Measurements from ENCODE around the gene NAP1L1.
A peak's percentile ranks its signal among the peaks of the same experiment; 100 is the strongest.

NAP1L1 gene

GRCh38 chr12:76035045-76035444, 49.4 kb downstream of the NAP1L1 start:
- peaks cover 12% of the 10 kb centered on the region for H3K79me2 ChIP-seq (ENCODE audit: control insufficient read depth, insufficient read depth, low read length)
- H3K27ac ChIP-seq (ENCODE audit: low read depth, low read length): no peak overlapping the region
- no peaks in the 10 kb centered on the region for H3K27me3 ChIP-seq (ENCODE audit: insufficient read depth, low read length, poor library complexity)
- H3K79me1 ChIP-seq (ENCODE audit: low read length): peaks cover 4% of the 10 kb centered on the region
- H3K9ac ChIP-seq (ENCODE audit: low read length): no peak overlapping the region
- no peak for DNase-seq
- no peak overlapping the region for H4K8ac ChIP-seq (ENCODE audit: low read depth, low read length)
- H2BK15ac ChIP-seq (replicated peaks; ENCODE audit: low read depth): no peak overlapping the region
- WGBS (ENCODE audit: extremely low coverage, insufficient coverage, low lambda C conversion rate): no CpG with 5 or more reads among the region's 3 CpGs
- no peak overlapping the region for H2AK5ac ChIP-seq (ENCODE audit: low read length)
- H3K4me2 ChIP-seq (ENCODE audit: low read length): no peak overlapping the region
- no peak overlapping the region for H2BK5ac ChIP-seq (ENCODE audit: low read length)
- H3K23ac ChIP-seq (ENCODE audit: low read length): no peak overlapping the region
- no peak overlapping the region for H3K4me3 ChIP-seq (ENCODE audit: low read length)
- H3K18ac ChIP-seq (ENCODE audit: low read length): no peak overlapping the region
- no peaks in the 10 kb centered on the region for H3K36me3 ChIP-seq (ENCODE audit: control insufficient read depth, insufficient read depth, low read length)
- H3K56ac ChIP-seq (ENCODE audit: low read length): no peak overlapping the region
- no peak overlapping the region for H3K4ac ChIP-seq (ENCODE audit: low read depth, low read length)
- H3K4me1 ChIP-seq (ENCODE audit: control insufficient read depth, low read depth, low read length): peaks cover 6% of the 10 kb centered on the region
- H4K5ac ChIP-seq (ENCODE audit: low read length): no peak overlapping the region
- no peak overlapping the region for H2BK120ac ChIP-seq (ENCODE audit: low read depth, low read length)

GRCh38 chr12:76033081-76034011, 51.1 kb downstream of the NAP1L1 start:
- H2BK15ac ChIP-seq (replicated peaks; ENCODE audit: low read depth): no peak overlapping the region
- no peak for DNase-seq
- no peaks in the 10 kb centered on the region for H3K36me3 ChIP-seq (ENCODE audit: control insufficient read depth, insufficient read depth, low read length)
- no peak overlapping the region for H2BK5ac ChIP-seq (ENCODE audit: low read length)
- no peak overlapping the region for H3K4ac ChIP-seq (ENCODE audit: low read depth, low read length)
- H2BK120ac ChIP-seq (ENCODE audit: low read depth, low read length): no peak overlapping the region
- no peak overlapping the region for H3K56ac ChIP-seq (ENCODE audit: low read length)
- H3K79me1 ChIP-seq (ENCODE audit: low read length): peaks cover 4% of the 10 kb centered on the region
- H3K18ac ChIP-seq (ENCODE audit: low read length): no peak overlapping the region
- H3K79me2 ChIP-seq (ENCODE audit: control insufficient read depth, insufficient read depth, low read length): peaks cover 21% of the 10 kb centered on the region
- no CpG with 5 or more reads among the region's 5 CpGs for WGBS (ENCODE audit: extremely low coverage, insufficient coverage, low lambda C conversion rate)
- peaks cover 5% of the 10 kb centered on the region for H3K4me1 ChIP-seq (ENCODE audit: control insufficient read depth, low read depth, low read length)
- H3K9ac ChIP-seq (ENCODE audit: low read length): peak overlapping the region; percentile 93
- H3K23ac ChIP-seq (ENCODE audit: low read length): no peak overlapping the region
- H4K5ac ChIP-seq (ENCODE audit: low read length): no peak overlapping the region
- H3K4me3 ChIP-seq (ENCODE audit: low read length): no peak overlapping the region
- H3K4me2 ChIP-seq (ENCODE audit: low read length): no peak overlapping the region
- no peaks in the 10 kb centered on the region for H3K27me3 ChIP-seq (ENCODE audit: insufficient read depth, low read length, poor library complexity)
- no peak overlapping the region for H4K8ac ChIP-seq (ENCODE audit: low read depth, low read length)
- no peak overlapping the region for H2AK5ac ChIP-seq (ENCODE audit: low read length)
- peak overlapping the region; percentile 99 for H3K27ac ChIP-seq (ENCODE audit: low read depth, low read length)

GRCh38 chr12:76032043-76032981, 52.2 kb downstream of the NAP1L1 start:
- Histone ChIP-seq H4K8ac (ENCODE audit: low read depth, low read length) (no peak overlapping the region), H3K79me1 (ENCODE audit: low read length) (peaks cover 4% of the 10 kb centered on the region), H3K4ac (ENCODE audit: low read depth, low read length) (peak overlapping the region; percentile 83), H3K23ac (ENCODE audit: low read length) (peak overlapping the region; percentile 29), H3K4me3 (ENCODE audit: low read length) (peak overlapping the region; percentile 59), H3K18ac (ENCODE audit: low read length) (peak overlapping the region; percentile 96), H3K36me3 (ENCODE audit: control insufficient read depth, insufficient read depth, low read length) (no peaks in the 10 kb centered on the region), H3K4me1 (ENCODE audit: control insufficient read depth, low read depth, low read length) (no peaks in the 10 kb centered on the region), H3K79me2 (ENCODE audit: control insufficient read depth, insufficient read depth, low read length) (peaks cover 21% of the 10 kb centered on the region), H3K9ac (ENCODE audit: low read length) (peak overlapping the region; percentile 93), H3K27me3 (ENCODE audit: insufficient read depth, low read length, poor library complexity) (no peaks in the 10 kb centered on the region), H2BK120ac (ENCODE audit: low read depth, low read length) (peak overlapping the region; percentile 94), H2AK5ac (ENCODE audit: low read length) (peak overlapping the region; percentile 22), H2BK15ac (replicated peaks; ENCODE audit: low read depth) (no peak overlapping the region), H2BK5ac (ENCODE audit: low read length) (peak overlapping the region; percentile 82), H3K27ac (ENCODE audit: low read depth, low read length) (peak overlapping the region; percentile 99), H4K5ac (ENCODE audit: low read length) (no peak overlapping the region), H3K4me2 (ENCODE audit: low read length) (peak overlapping the region; percentile 97), H3K56ac (ENCODE audit: low read length) (peak overlapping the region; percentile 94)
- WGBS (ENCODE audit: extremely low coverage, insufficient coverage, low lambda C conversion rate): no CpG with 5 or more reads among the region's 58 CpGs
- DNase-seq: peak; percentile 94

- H3K79me2 ChIP-seq (ENCODE audit: control insufficient read depth, insufficient read depth, low read length): peaks cover 21% of the 10 kb centered on the region
- H3K4me1 ChIP-seq (ENCODE audit: control insufficient read depth, low read depth, low read length): no peaks in the 10 kb centered on the region
- DNase-seq: peak; percentile 98
- H2AK5ac ChIP-seq (ENCODE audit: low read length): peak within 1 kb of the TSS; percentile 54
- H2BK15ac ChIP-seq (replicated peaks; ENCODE audit: low read depth): no peak within 1 kb of the TSS
- H3K9ac ChIP-seq (ENCODE audit: low read length): peak within 1 kb of the TSS; percentile 97
- H4K5ac ChIP-seq (ENCODE audit: low read length): no peak within 1 kb of the TSS
- H2BK5ac ChIP-seq (ENCODE audit: low read length): peak within 1 kb of the TSS; percentile 82
- H3K79me1 ChIP-seq (ENCODE audit: low read length): peaks cover 4% of the 10 kb centered on the region
- peak within 1 kb of the TSS; percentile 90 for H3K4me3 ChIP-seq (ENCODE audit: low read length)
- H3K18ac ChIP-seq (ENCODE audit: low read length): peak within 1 kb of the TSS; percentile 96
- H3K36me3 ChIP-seq (ENCODE audit: control insufficient read depth, insufficient read depth, low read length): no peaks in the 10 kb centered on the region
- no CpG with 5 or more reads among the region's 67 CpGs for WGBS (ENCODE audit: extremely low coverage, insufficient coverage, low lambda C conversion rate)
- peak within 1 kb of the TSS; percentile 83 for H3K4ac ChIP-seq (ENCODE audit: low read depth, low read length)
- peak within 1 kb of the TSS; percentile 97 for H3K23ac ChIP-seq (ENCODE audit: low read length)
- H3K4me2 ChIP-seq (ENCODE audit: low read length): peak within 1 kb of the TSS; percentile 97
- H3K27me3 ChIP-seq (ENCODE audit: insufficient read depth, low read length, poor library complexity): no peaks in the 10 kb centered on the region
- H4K8ac ChIP-seq (ENCODE audit: low read depth, low read length): no peak within 1 kb of the TSS
- H3K56ac ChIP-seq (ENCODE audit: low read length): peak within 1 kb of the TSS; percentile 99
- H2BK120ac ChIP-seq (ENCODE audit: low read depth, low read length): peak within 1 kb of the TSS; percentile 94
- peak within 1 kb of the TSS; percentile 99 for H3K27ac ChIP-seq (ENCODE audit: low read depth, low read length)
Observed at GRCh38 chr12:76031414-76032042, 53.0 kb downstream of the NAP1L1 start, which contains the start of gene PHLDA1. PHLDA1 (minus strand) TSS chr12:76031776.

GRCh38 chr12:76031081-76031413, 53.4 kb downstream of the NAP1L1 start:
- H3K4me2 ChIP-seq (ENCODE audit: low read length): peak overlapping the region; percentile 82
- H3K79me2 ChIP-seq (ENCODE audit: control insufficient read depth, insufficient read depth, low read length): peaks cover 21% of the 10 kb centered on the region
- H3K56ac ChIP-seq (ENCODE audit: low read length): peak overlapping the region; percentile 99
- no peak overlapping the region for H2BK15ac ChIP-seq (replicated peaks; ENCODE audit: low read depth)
- H2BK120ac ChIP-seq (ENCODE audit: low read depth, low read length): no peak overlapping the region
- peak overlapping the region; percentile 97 for H3K23ac ChIP-seq (ENCODE audit: low read length)
- H2AK5ac ChIP-seq (ENCODE audit: low read length): no peak overlapping the region
- no peak overlapping the region for H4K5ac ChIP-seq (ENCODE audit: low read length)
- H3K27me3 ChIP-seq (ENCODE audit: insufficient read depth, low read length, poor library complexity): no peaks in the 10 kb centered on the region
- no peak for DNase-seq
- H3K4ac ChIP-seq (ENCODE audit: low read depth, low read length): no peak overlapping the region
- peak overlapping the region; percentile 79 for H2BK5ac ChIP-seq (ENCODE audit: low read length)
- H4K8ac ChIP-seq (ENCODE audit: low read depth, low read length): no peak overlapping the region
- H3K27ac ChIP-seq (ENCODE audit: low read depth, low read length): peak overlapping the region; percentile 77
- peak overlapping the region; percentile 90 for H3K4me3 ChIP-seq (ENCODE audit: low read length)
- H3K36me3 ChIP-seq (ENCODE audit: control insufficient read depth, insufficient read depth, low read length): no peaks in the 10 kb centered on the region
- H3K9ac ChIP-seq (ENCODE audit: low read length): peak overlapping the region; percentile 97
- H3K79me1 ChIP-seq (ENCODE audit: low read length): peaks cover 4% of the 10 kb centered on the region
- no CpG with 5 or more reads among the region's 26 CpGs for WGBS (ENCODE audit: extremely low coverage, insufficient coverage, low lambda C conversion rate)
- no peaks in the 10 kb centered on the region for H3K4me1 ChIP-seq (ENCODE audit: control insufficient read depth, low read depth, low read length)
- H3K18ac ChIP-seq (ENCODE audit: low read length): peak overlapping the region; percentile 29
